HepG2 (cell line): Measurements from ENCODE around the gene RHBDL1. TPM values are rescaled to one million over a fixed set of nuclear protein-coding genes. Genes with fewer than 3 reads are reported as not detected.

Source experiments
- BCLAF1 ChIP-seq: fragments of 450-650 bp; IDR thresholded peaks from 2 replicates; pipeline ENCODE4 v1.6.1; 2017; ENCODE audit warnings: mild to moderate bottlenecking
- CENPX ChIP-seq: sonication (generic); formaldehyde crosslinking; IDR thresholded peaks from 2 replicates; pipeline ENCODE4 v1.9.0; 2021; ENCODE audit warnings: mild to moderate bottlenecking, missing genetic modification reagents, moderate library complexity
- FOSL1 ChIP-seq: sonication (generic); formaldehyde crosslinking; IDR thresholded peaks from 2 replicates; pipeline ENCODE4 v1.9.0; 2021; ENCODE audit warnings: missing genetic modification reagents, borderline replicate concordance
- FOXJ3 ChIP-seq: sonication (generic); formaldehyde crosslinking; IDR thresholded peaks from 2 replicates; pipeline ENCODE4 v1.4.0; 2020; ENCODE audit warnings: missing genetic modification reagents, mild to moderate bottlenecking, borderline replicate concordance
- FOXO1 ChIP-seq: sonication (generic); formaldehyde crosslinking; IDR thresholded peaks from 2 replicates; pipeline ENCODE4 v1.4.0; 2020; ENCODE audit warnings: missing genetic modification reagents
- GFI1 ChIP-seq: sonication (generic); formaldehyde crosslinking; IDR thresholded peaks from 2 replicates; pipeline ENCODE4 v1.5.0; 2020; ENCODE audit warnings: missing genetic modification reagents, mild to moderate bottlenecking, borderline replicate concordance
- HMGXB4 ChIP-seq, 2 experiments: sonication (generic) in 1 of 2; formaldehyde crosslinking in 1 of 2; IDR thresholded peaks; 2 replicates each; pipeline versions ENCODE4 v1.4.0 to v1.6.1; 2018 to 2020; ENCODE audit warnings: missing genetic modification reagents in 2 of 2, borderline replicate concordance in 1 of 2, low read depth in 1 of 2, mild to moderate bottlenecking in 1 of 2, missing biosample characterization in 1 of 2
- HOXA9 ChIP-seq: sonication (generic); formaldehyde crosslinking; IDR thresholded peaks from 2 replicates; pipeline ENCODE4 v1.8.1; 2022; ENCODE audit warnings: missing genetic modification reagents, mild to moderate bottlenecking, moderate library complexity, borderline replicate concordance
- MLLT10 ChIP-seq: sonication (generic); formaldehyde crosslinking; IDR thresholded peaks from 2 replicates; pipeline ENCODE4 v1.4.0; 2020; ENCODE audit warnings: missing genetic modification reagents
- SALL1 ChIP-seq: sonication (generic); formaldehyde crosslinking; IDR thresholded peaks from 2 replicates; pipeline ENCODE4 v1.8.0; 2022; ENCODE audit warnings: mild to moderate bottlenecking, missing genetic modification reagents
- WIZ ChIP-seq: sonication (generic); formaldehyde crosslinking; IDR thresholded peaks from 2 replicates; pipeline ENCODE4 v1.5.1; 2020; ENCODE audit warnings: mild to moderate bottlenecking, missing genetic modification reagents
- YEATS4 ChIP-seq: sonication (generic); formaldehyde crosslinking; IDR thresholded peaks from 2 replicates; pipeline ENCODE4 v1.4.0; 2020; ENCODE audit warnings: missing genetic modification reagents, borderline replicate concordance
- ZNF20 ChIP-seq: sonication (generic); formaldehyde crosslinking; IDR thresholded peaks from 2 replicates; pipeline ENCODE4 v1.4.0; 2020; ENCODE audit warnings: mild to moderate bottlenecking, moderate library complexity, missing genetic modification reagents
- ZNF510 ChIP-seq: sonication (generic); formaldehyde crosslinking; IDR thresholded peaks from 2 replicates; pipeline ENCODE4 v1.4.0; 2020; ENCODE audit warnings: low read depth, mild to moderate bottlenecking, missing genetic modification reagents
- ZSCAN29 ChIP-seq: sonication (generic); formaldehyde crosslinking; conservative IDR thresholded peaks from 2 replicates; pipeline ENCODE4 v1.4.0; 2020; ENCODE audit warnings: mild to moderate bottlenecking, missing genetic modification reagents
- polyA plus RNA-seq, 8 experiments: library from polyadenylated mRNA; depleted of rRNA in 3 of 8; stranded (reverse) in 7 of 8; unstranded in 1 of 8; fragments of >200 nt; fragmentation: Illumina TruSeq in 4 of 8; extraction: Trizol in 4 of 8; gene quantifications; 2 replicates each; pipeline versions ENCODE4 v1.2.1 to v1.2.3, GENCODE V29; 2011 to 2016; ENCODE audit warnings: low read depth in 4 of 8, missing spikeins in 1 of 8, mixed read lengths in 1 of 8; ENCODE audit not compliant: insufficient read depth in 1 of 8
- total RNA-seq, 5 experiments: library from RNA; depleted of rRNA; stranded (reverse); fragments of >200 nt; fragmentation: Illumina TruSeq; extraction: Trizol; gene quantifications; 2 replicates each; pipeline ENCODE4 v1.2.3, GENCODE V29; 2016; ENCODE audit warnings: low read depth in 1 of 5
- TF ChIP-seq, protein P1 (sequence below): sonication (generic); formaldehyde crosslinking; IDR thresholded peaks from 2 replicates; pipeline ENCODE4 v1.5.1; 2020; ENCODE audit warnings: missing genetic modification reagents, mild to moderate bottlenecking, borderline replicate concordance
- TF ChIP-seq, protein P2 (sequence below): sonication (generic); formaldehyde crosslinking; IDR thresholded peaks from 2 replicates; pipeline ENCODE4 v1.5.0; 2020; ENCODE audit warnings: mild to moderate bottlenecking, missing genetic modification reagents
- TF ChIP-seq, protein P3 (sequence below): sonication (generic); formaldehyde crosslinking; IDR thresholded peaks from 2 replicates; pipeline ENCODE4 v1.9.0; 2021; ENCODE audit warnings: missing genetic modification reagents, mild to moderate bottlenecking, borderline replicate concordance

The RHBDL1 gene
- total and polyA plus RNA-seq, 2 of the 13 experiments (the other 11 are each of a cell fraction or from before 2014, with no cell fraction given), result 1.8 to 3.8 TPM

GRCh38 chr16:635573-636205 lies 39.8 kb upstream of the RHBDL1 start (continued):
- TF ChIP-seq HMGXB4 (CRISPR knock-in tag; IDR thresholded peaks at IDR 0.05; ENCODE audit: borderline replicate concordance in 1 of 2, low read depth in 1 of 2) (no peak), GFI1 (no peak), BCLAF1 (no peak), MLLT10 (CRISPR knock-in tag) (no peak), SALL1 (CRISPR knock-in tag) (no peak), FOSL1 (no peak), FOXO1 (CRISPR knock-in tag) (no peak), FOXJ3 (CRISPR knock-in tag) (no peak), HOXA9 (no peak), ZSCAN29 (CRISPR knock-in tag) (no peak), YEATS4 (CRISPR knock-in tag) (no peak), ZNF20 (CRISPR knock-in tag) (no peak), ZNF510 (0 out of 2 replicates have a peak, but pooled peaks have one; percentile 12), WIZ (CRISPR knock-in tag) (0 out of 2 replicates have a peak, but pooled peaks have one; percentile 56), CENPX (CRISPR knock-in tag) (no peak)
- TF ChIP-seq, protein P1, sequence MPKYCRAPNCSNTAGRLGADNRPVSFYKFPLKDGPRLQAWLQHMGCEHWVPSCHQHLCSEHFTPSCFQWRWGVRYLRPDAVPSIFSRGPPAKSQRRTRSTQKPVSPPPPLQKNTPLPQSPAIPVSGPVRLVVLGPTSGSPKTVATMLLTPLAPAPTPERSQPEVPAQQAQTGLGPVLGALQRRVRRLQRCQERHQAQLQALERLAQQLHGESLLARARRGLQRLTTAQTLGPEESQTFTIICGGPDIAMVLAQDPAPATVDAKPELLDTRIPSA (CRISPR knock-in tag), result no peak
- TF ChIP-seq, protein P2, sequence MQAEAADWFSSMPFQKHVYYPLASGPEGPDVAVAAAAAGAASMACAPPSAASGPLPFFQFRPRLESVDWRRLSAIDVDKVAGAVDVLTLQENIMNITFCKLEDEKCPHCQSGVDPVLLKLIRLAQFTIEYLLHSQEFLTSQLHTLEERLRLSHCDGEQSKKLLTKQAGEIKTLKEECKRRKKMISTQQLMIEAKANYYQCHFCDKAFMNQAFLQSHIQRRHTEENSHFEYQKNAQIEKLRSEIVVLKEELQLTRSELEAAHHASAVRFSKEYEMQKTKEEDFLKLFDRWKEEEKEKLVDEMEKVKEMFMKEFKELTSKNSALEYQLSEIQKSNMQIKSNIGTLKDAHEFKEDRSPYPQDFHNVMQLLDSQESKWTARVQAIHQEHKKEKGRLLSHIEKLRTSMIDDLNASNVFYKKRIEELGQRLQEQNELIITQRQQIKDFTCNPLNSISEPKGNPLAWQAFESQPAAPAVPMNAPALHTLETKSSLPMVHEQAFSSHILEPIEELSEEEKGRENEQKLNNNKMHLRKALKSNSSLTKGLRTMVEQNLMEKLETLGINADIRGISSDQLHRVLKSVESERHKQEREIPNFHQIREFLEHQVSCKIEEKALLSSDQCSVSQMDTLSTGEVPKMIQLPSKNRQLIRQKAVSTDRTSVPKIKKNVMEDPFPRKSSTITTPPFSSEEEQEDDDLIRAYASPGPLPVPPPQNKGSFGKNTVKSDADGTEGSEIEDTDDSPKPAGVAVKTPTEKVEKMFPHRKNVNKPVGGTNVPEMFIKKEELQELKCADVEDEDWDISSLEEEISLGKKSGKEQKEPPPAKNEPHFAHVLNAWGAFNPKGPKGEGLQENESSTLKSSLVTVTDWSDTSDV (CRISPR knock-in tag), result peak; percentile 18
- TF ChIP-seq, protein P3, sequence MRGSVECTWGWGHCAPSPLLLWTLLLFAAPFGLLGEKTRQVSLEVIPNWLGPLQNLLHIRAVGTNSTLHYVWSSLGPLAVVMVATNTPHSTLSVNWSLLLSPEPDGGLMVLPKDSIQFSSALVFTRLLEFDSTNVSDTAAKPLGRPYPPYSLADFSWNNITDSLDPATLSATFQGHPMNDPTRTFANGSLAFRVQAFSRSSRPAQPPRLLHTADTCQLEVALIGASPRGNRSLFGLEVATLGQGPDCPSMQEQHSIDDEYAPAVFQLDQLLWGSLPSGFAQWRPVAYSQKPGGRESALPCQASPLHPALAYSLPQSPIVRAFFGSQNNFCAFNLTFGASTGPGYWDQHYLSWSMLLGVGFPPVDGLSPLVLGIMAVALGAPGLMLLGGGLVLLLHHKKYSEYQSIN (CRISPR knock-in tag), result peak; percentile 64; the same call in 1 of the 2 replicates
